B cell (primary cell): ENCODE results near the gene NKX6-1. TPM values are rescaled to one million over a fixed set of nuclear protein-coding genes. Genes with fewer than 3 reads are reported as not detected.

Experiments
- ATAC-seq: fragments of 200-7000 bp; cut with Tn5 transposase; one replicate; pipeline ENCODE4 v1.10.0; 2021; ENCODE audit warnings: low read depth, mild to moderate bottlenecking, moderate number of reproducible peaks, moderate library complexity
- CTCF ChIA-PET: fragments of 350-600 bp; sonication (Branson Sonifier 250); formaldehyde crosslinking; loops from one replicate; lab custom pipeline; 2021; ENCODE audit warnings: antibody characterized with exemption, inconsistent platforms; lab: Charles Lee
- POLR2A ChIA-PET: fragments of 350-600 bp; sonication (Branson Sonifier 250); formaldehyde crosslinking; loops from one replicate; lab custom pipeline; 2021; ENCODE audit warnings: antibody characterized with exemption; lab: Charles Lee
- DNase-seq: peaks from one replicate; pipeline ENCODE4 v3.0.0; 2013
- H2AFZ ChIP-seq: 2 replicates; pipeline ENCODE4 v1.6.1; 2012; ENCODE audit warnings: mild to moderate bottlenecking, low read depth, low read length; ENCODE audit not compliant: insufficient read depth, poor library complexity, severe bottlenecking
- H3K27ac ChIP-seq, 2 donors: 1 replicate in 1 of 2; 2 replicates in 1 of 2; pipeline ENCODE4 v1.5.1; 2012 to 2013; ENCODE audit warnings: low read length in 2 of 2, mild to moderate bottlenecking in 2 of 2, moderate library complexity in 1 of 2
- H3K27me3 ChIP-seq, 4 experiments: fragments of 200-600 bp in 1 of 4; sonication (generic) in 1 of 4; replicated peaks in 1 of 4; 1 replicate in 2 of 4; 2 replicates in 2 of 4; pipeline versions ENCODE4 v1.6.1 to v1.7.0; 2013 to 2016; ENCODE audit warnings: low read length in 3 of 4, mild to moderate bottlenecking in 2 of 4, mixed read lengths in 1 of 4, moderate library complexity in 1 of 4; ENCODE audit not compliant: insufficient read depth in 4 of 4, control insufficient read depth in 3 of 4; ENCODE audit errors: control extremely low read depth in 1 of 4
- H3K36me3 ChIP-seq, 2 experiments: replicated peaks in 1 of 2; 1 replicate in 1 of 2; 2 replicates in 1 of 2; pipeline versions ENCODE4 v1.6.1 to v1.7.1; 2013; ENCODE audit warnings: low read length in 1 of 2; ENCODE audit not compliant: insufficient read depth in 2 of 2, control insufficient read depth in 1 of 2; ENCODE audit errors: control extremely low read depth in 1 of 2, extremely low read depth in 1 of 2
- H3K4me1 ChIP-seq, 2 donors: fragments of 200-600 bp in 1 of 2; sonication (generic) in 1 of 2; 1 replicate in 1 of 2; 2 replicates in 1 of 2; pipeline versions ENCODE4 v1.5.1 to v1.6.1; 2013 to 2017; ENCODE audit warnings: low read length in 2 of 2; ENCODE audit not compliant: control insufficient read depth in 2 of 2, insufficient read depth in 2 of 2
- H3K4me2 ChIP-seq: replicated peaks from 2 replicates; pipeline ENCODE3; 2012; ENCODE audit warnings: mild to moderate bottlenecking, low read depth, low read length; ENCODE audit not compliant: poor library complexity, severe bottlenecking
- H3K4me3 ChIP-seq, 5 experiments: fragments of 200-600 bp in 1 of 5; sonication (generic) in 1 of 5; 1 replicate in 3 of 5; 2 replicates in 2 of 5; pipeline versions ENCODE4 v1.5.1 to v1.7.0; 2011 to 2016; ENCODE audit warnings: low read length in 4 of 5, mild to moderate bottlenecking in 4 of 5, low read depth in 2 of 5, control low read depth in 1 of 5, moderate library complexity in 1 of 5; ENCODE audit not compliant: insufficient read depth in 1 of 5; ENCODE audit errors: control extremely low read depth in 1 of 5, extremely low read depth in 1 of 5
- H3K79me2 ChIP-seq: fragments of 200-600 bp; sonication (generic); one replicate; pipeline ENCODE4 v1.6.0; 2016; ENCODE audit warnings: low read length; ENCODE audit not compliant: control insufficient read depth, insufficient read depth
- H3K9ac ChIP-seq: fragments of 200-600 bp; sonication (generic); 2 replicates; pipeline ENCODE4 v1.6.1; 2017; ENCODE audit warnings: mild to moderate bottlenecking, low read length, moderate library complexity
- H3K9me3 ChIP-seq, 3 donors: one replicate each; pipeline versions ENCODE4 v1.6.1 to v1.7.1; 2013; ENCODE audit warnings: low read length in 2 of 3; ENCODE audit not compliant: control insufficient read depth in 2 of 3, insufficient read depth in 1 of 3; ENCODE audit errors: control extremely low read depth in 1 of 3
- H4K20me1 ChIP-seq: 2 replicates; pipeline ENCODE4 v1.6.0; 2012; ENCODE audit warnings: mild to moderate bottlenecking, low read length; ENCODE audit not compliant: insufficient read depth, control insufficient read depth, poor library complexity, severe bottlenecking
- H3K27ac Mint-ChIP-seq: one replicate; pipeline ENCODE4 v1.8.0; 2021; ENCODE audit warnings: mixed read lengths
- H3K27me3 Mint-ChIP-seq: one replicate; pipeline ENCODE4 v1.8.0; 2021; ENCODE audit warnings: mixed read lengths
- H3K4me1 Mint-ChIP-seq: one replicate; pipeline ENCODE4 v1.8.0; 2021; ENCODE audit warnings: mixed read lengths
- H3K4me3 Mint-ChIP-seq: one replicate; pipeline ENCODE4 v1.8.0; 2021; ENCODE audit warnings: mixed read lengths
- H3K9me3 Mint-ChIP-seq: one replicate; pipeline ENCODE4 v1.8.0; 2022; ENCODE audit warnings: mixed read lengths; ENCODE audit not compliant: insufficient read depth
- CTCF ChIP-seq: fragments of 200-600 bp; IDR thresholded peaks from one replicate; pipeline ENCODE4 v1.8.0; 2022; ENCODE audit warnings: antibody characterized with exemption, mild to moderate bottlenecking
- EZH2 ChIP-seq: IDR thresholded peaks from 2 replicates; pipeline ENCODE4 v1.6.1; 2012; ENCODE audit warnings: borderline replicate concordance, low read depth, mild to moderate bottlenecking, moderate library complexity, low read length; ENCODE audit not compliant: insufficient read depth, poor library complexity, severe bottlenecking
- WGBS: methylation state at CpG from one replicate; pipeline ENCODE4 v1.1.5; 2013; ENCODE audit warnings: missing lambda C conversion rate; ENCODE audit not compliant: insufficient coverage; 5-methylcytosine and 5-hydroxymethylcytosine counted together
- intact Hi-C: fragments of 100-400 bp; cut with micrococcal nuclease; formaldehyde crosslinking; loops from one replicate; pipeline ENCODE4 v1.10.0; 2022
- polyA plus RNA-seq: library from polyadenylated mRNA; depleted of rRNA; stranded (reverse); fragments of >200 nt; gene quantifications from 2 replicates; pipeline ENCODE4 v1.2.3, GENCODE V29; 2012
- total RNA-seq, 2 donors: library from RNA; stranded (reverse); fragments of 120-200 nt in 1 of 2; gene quantifications; 1 replicate in 1 of 2; 2 replicates in 1 of 2; pipeline versions ENCODE4 v1.2.3 to v1.2.4, GENCODE V29; 2013 to 2022

NKX6-1 gene
- total and polyA plus RNA-seq, 2 donors (not counting 1 experiment from before 2014, with no cell fraction given), result not detected

DNA sequence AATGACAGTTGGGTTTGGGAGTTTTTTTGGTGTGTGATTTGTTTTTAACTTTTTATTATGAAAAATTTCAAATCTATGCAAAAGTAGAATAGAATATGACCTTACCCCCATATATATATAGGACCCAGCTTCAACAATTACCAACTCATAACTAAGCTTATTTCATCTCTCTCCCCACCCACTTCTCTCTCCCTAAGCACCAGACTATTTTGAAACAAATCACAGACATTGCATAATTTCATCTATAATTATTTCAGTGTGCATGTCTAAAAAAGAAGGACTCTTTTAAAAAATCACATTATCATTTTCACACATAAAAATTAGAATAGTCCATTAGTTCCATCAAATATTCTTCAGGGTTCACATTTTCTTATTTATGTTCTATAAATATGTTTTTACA, 28.3 kb upstream of the NKX6-1 start:
- H3K36me3 ChIP-seq, result no peaks in the 10 kb centered on the region
- ChIA-PET POLR2A (no interaction called here), CTCF (interaction anchor here (0.7 to 1.3 kb wide), 2 partner anchors 10 to 14 kb away, joined by 3 read pairs; no protein-coding TSS in a partner anchor)
- no peak for DNase-seq
- no peaks in the 10 kb centered on the region for H3K79me2 ChIP-seq
- Mint-ChIP-seq H3K9me3 (no peaks in the 10 kb centered on the region), H3K4me1 (no peaks in the 10 kb centered on the region), H3K27me3 (peaks cover 23% of the 10 kb centered on the region), H3K4me3 (no peak overlapping the region), H3K27ac (no peak overlapping the region)
- no peaks in the 10 kb centered on the region for H3K4me1 ChIP-seq
- no peak overlapping the region for H3K9ac ChIP-seq
- no peak overlapping the region for H3K4me2 ChIP-seq
- H3K4me3 ChIP-seq, result no peak overlapping the region
- intact Hi-C loops, result no loop called here
- no peak overlapping the region for H3K27ac ChIP-seq
- TF ChIP-seq EZH2 (no peak), CTCF (no peak)
- no peaks in the 10 kb centered on the region for H4K20me1 ChIP-seq
- H3K27me3 ChIP-seq, result peaks cover 0 to 4% (median 0%) of the 10 kb centered on the region in 4 experiments
- ATAC-seq, result no peak
- H3K9me3 ChIP-seq, result no peaks in the 10 kb centered on the region
- no peak overlapping the region for H2AFZ ChIP-seq

DNA sequence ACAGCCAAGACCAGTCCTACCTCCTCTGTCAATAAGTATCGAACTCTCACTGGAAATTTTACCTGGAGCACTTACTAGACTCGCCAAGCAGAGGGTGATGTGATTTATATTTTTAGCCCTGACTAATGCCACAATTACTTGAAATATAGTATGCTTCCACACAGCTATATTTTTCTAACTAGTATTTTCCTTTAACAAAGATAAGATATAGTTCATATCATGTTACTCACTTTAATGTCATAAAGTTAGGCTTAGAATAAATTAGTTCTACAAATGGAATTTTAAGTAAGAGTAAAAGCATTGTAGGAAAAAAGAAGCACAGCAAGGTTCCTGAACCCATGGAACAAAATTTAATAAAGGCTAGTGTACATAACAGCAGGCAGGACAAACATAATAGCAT, 16.0 kb upstream of the NKX6-1 start:
- no peaks in the 10 kb centered on the region for H3K79me2 ChIP-seq
- no peak overlapping the region for H3K27ac Mint-ChIP-seq
- H3K27me3 Mint-ChIP-seq, result peaks cover 44% of the 10 kb centered on the region
- peaks cover 0 to 15% (median 6%) of the 10 kb centered on the region in 4 experiments for H3K27me3 ChIP-seq
- ChIA-PET POLR2A (no interaction called here), CTCF (no interaction called here)
- intact Hi-C loops, result no loop called here
- H3K4me2 ChIP-seq, result no peak overlapping the region
- H4K20me1 ChIP-seq, result no peaks in the 10 kb centered on the region
- DNase-seq (no peak), ATAC-seq (no peak)
- no peaks in the 10 kb centered on the region for H3K9me3 ChIP-seq
- no peaks in the 10 kb centered on the region for H3K9me3 Mint-ChIP-seq
- no peaks in the 10 kb centered on the region for H3K4me1 Mint-ChIP-seq
- no peak overlapping the region for H2AFZ ChIP-seq
- no peak overlapping the region for H3K9ac ChIP-seq
- H3K27ac ChIP-seq, result no peak overlapping the region
- no peak overlapping the region for H3K4me3 ChIP-seq
- WGBS, result no CpG with 5 or more reads among the region's 2 CpGs
- no peaks in the 10 kb centered on the region for H3K36me3 ChIP-seq
- no peak for TF ChIP-seq EZH2
- no peak for TF ChIP-seq CTCF
- no peak overlapping the region for H3K4me3 Mint-ChIP-seq
- no peaks in the 10 kb centered on the region for H3K4me1 ChIP-seq
